Hepatocyte (in vitro differentiated cells): ENCODE results near the gene PRPH. TPM values are rescaled to one million over a fixed set of nuclear protein-coding genes. Genes with fewer than 3 reads are reported as not detected.

Source experiments
- DNase-seq: peaks from one replicate; pipeline ENCODE4 v3.0.0-alpha.2; 2016; ENCODE audit warnings: low spot score
- H2AFZ ChIP-seq: fragments of 200-600 bp; sonication (generic); 2 replicates; pipeline ENCODE4 v1.6.0; 2016; ENCODE audit warnings: antibody characterized with exemption, mild to moderate bottlenecking
- H3K27ac ChIP-seq: fragments of 200-600 bp; sonication (generic); 2 replicates; pipeline ENCODE4 v1.5.1; 2016; ENCODE audit warnings: mild to moderate bottlenecking
- H3K27me3 ChIP-seq: fragments of 200-600 bp; sonication (generic); 2 replicates; pipeline ENCODE4 v1.6.1; 2016
- H3K36me3 ChIP-seq: fragments of 200-600 bp; sonication (generic); replicated peaks from 2 replicates; pipeline ENCODE4 v1.5.1; 2016; ENCODE audit warnings: low read depth; ENCODE audit not compliant: insufficient read depth
- H3K4me1 ChIP-seq: fragments of 200-600 bp; sonication (generic); 2 replicates; pipeline ENCODE4 v1.5.1; 2016; ENCODE audit warnings: mild to moderate bottlenecking, moderate library complexity; ENCODE audit not compliant: insufficient read depth
- H3K4me2 ChIP-seq: fragments of 200-600 bp; sonication (generic); 2 replicates; pipeline ENCODE4 v1.6.0; 2016
- H3K4me3 ChIP-seq: fragments of 200-600 bp; sonication (generic); 2 replicates; pipeline ENCODE4 v1.5.1; 2016; ENCODE audit warnings: mild to moderate bottlenecking
- H3K79me2 ChIP-seq: fragments of 200-600 bp; sonication (generic); 2 replicates; pipeline ENCODE4 v1.6.0; 2017; ENCODE audit warnings: mild to moderate bottlenecking
- H3K9me2 ChIP-seq: fragments of 200-600 bp; sonication (generic); replicated peaks from 2 replicates; pipeline ENCODE4 v1.6.0; 2017; ENCODE audit warnings: mild to moderate bottlenecking; ENCODE audit not compliant: insufficient read depth
- H3K9me3 ChIP-seq: fragments of 200-600 bp; sonication (generic); 2 replicates; pipeline ENCODE4 v1.5.1; 2016; ENCODE audit warnings: low read depth, mild to moderate bottlenecking
- H4K20me1 ChIP-seq: fragments of 200-600 bp; sonication (generic); 2 replicates; pipeline ENCODE4 v1.6.0; 2016; ENCODE audit warnings: mild to moderate bottlenecking; ENCODE audit not compliant: insufficient read depth, poor library complexity, severe bottlenecking
- CTCF ChIP-seq: fragments of 200-600 bp; sonication (generic); IDR thresholded peaks from 2 replicates; pipeline ENCODE4 v1.5.1; 2016; ENCODE audit warnings: antibody characterized with exemption, mild to moderate bottlenecking; ENCODE audit not compliant: poor library complexity
- EZH2 ChIP-seq: fragments of 200-600 bp; sonication (generic); IDR thresholded peaks from 2 replicates; pipeline ENCODE4 v1.6.1; 2016; ENCODE audit warnings: antibody characterized with exemption, mild to moderate bottlenecking, borderline replicate concordance
- EZH2phosphoT487 ChIP-seq: fragments of 200-600 bp; sonication (generic); IDR thresholded peaks from one replicate; pipeline ENCODE4 v1.6.1; 2018; ENCODE audit warnings: antibody characterized with exemption, mild to moderate bottlenecking, low read depth, moderate library complexity; ENCODE audit not compliant: unreplicated experiment, severe bottlenecking
- WGBS: methylation state at CpG from one replicate; pipeline ENCODE4 v1.1.6; 2016; ENCODE audit warnings: low lambda C conversion rate; ENCODE audit errors: missing lambda C conversion rate; 5-methylcytosine and 5-hydroxymethylcytosine counted together
- polyA plus RNA-seq: library from polyadenylated mRNA; unstranded; fragments of >200 nt; fragmentation: Nextera tagmentation; extraction: Ambion mirVana; gene quantifications from 2 replicates; pipeline ENCODE4 v1.2.1, GENCODE V29; 2016
- total RNA-seq: library from RNA; depleted of rRNA; stranded (reverse); fragments of >200 nt; gene quantifications from 2 replicates; pipeline ENCODE4 v1.2.3, GENCODE V29; 2014

The PRPH gene
- total and polyA plus RNA-seq, 2 experiments from 2014 or later, result 0.70 to 1.7 TPM

- no peak overlapping the region for H3K4me2 ChIP-seq
- no peaks in the 10 kb centered on the region for H3K9me2 ChIP-seq
- no peaks in the 10 kb centered on the region for H3K9me3 ChIP-seq
- 97% methylated on average over 6 of the region's 6 CpGs for WGBS
- no peaks in the 10 kb centered on the region for H3K27me3 ChIP-seq
- no peak overlapping the region for H2AFZ ChIP-seq
- H3K79me2 ChIP-seq, result peaks cover 7% of the 10 kb centered on the region
- H3K4me1 ChIP-seq, result peaks cover 5% of the 10 kb centered on the region
- H3K36me3 ChIP-seq, result no peaks in the 10 kb centered on the region
- no peaks in the 10 kb centered on the region for H4K20me1 ChIP-seq
- TF ChIP-seq EZH2, result no peak
- no peak for TF ChIP-seq CTCF
- TF ChIP-seq EZH2phosphoT487, result no peak
- no peak for DNase-seq
- H3K4me3 ChIP-seq, result no peak overlapping the region
- no peak overlapping the region for H3K27ac ChIP-seq
Observed at GRCh38 chr12:49325606-49326005, 30.7 kb downstream of the PRPH start.

GRCh38 chr12:49327368-49327767, 32.4 kb downstream of the PRPH start:
- no peaks in the 10 kb centered on the region for H3K36me3 ChIP-seq
- TF ChIP-seq EZH2phosphoT487 (no peak), CTCF (no peak), EZH2 (no peak)

GRCh38 chr12:49327887-49328286, 32.9 kb downstream of the PRPH start:
- no peak overlapping the region for H3K4me3 ChIP-seq
- H3K27ac ChIP-seq, result no peak overlapping the region
- H3K9me2 ChIP-seq, result no peaks in the 10 kb centered on the region
- H3K9me3 ChIP-seq, result no peaks in the 10 kb centered on the region
- H2AFZ ChIP-seq, result no peak overlapping the region
- H3K79me2 ChIP-seq, result peaks cover 7% of the 10 kb centered on the region
- no peak for TF ChIP-seq EZH2
- TF ChIP-seq CTCF, result no peak
- peaks cover 15% of the 10 kb centered on the region for H3K4me1 ChIP-seq
- H3K27me3 ChIP-seq, result no peaks in the 10 kb centered on the region
- H3K4me2 ChIP-seq, result no peak overlapping the region
- no peak for DNase-seq
- no peaks in the 10 kb centered on the region for H3K36me3 ChIP-seq
- H4K20me1 ChIP-seq, result no peaks in the 10 kb centered on the region
- 98% methylated on average over 2 of the region's 2 CpGs for WGBS

More at GRCh38 chr12:49327368-49327767, 32.4 kb downstream of the PRPH start:
- H3K4me2 ChIP-seq, result no peak overlapping the region
- H3K9me3 ChIP-seq, result no peaks in the 10 kb centered on the region
- no peaks in the 10 kb centered on the region for H3K27me3 ChIP-seq
- peaks cover 7% of the 10 kb centered on the region for H3K79me2 ChIP-seq
- H2AFZ ChIP-seq, result no peak overlapping the region
- H3K9me2 ChIP-seq, result no peaks in the 10 kb centered on the region
- no peak for DNase-seq
- no peak overlapping the region for H3K4me3 ChIP-seq
- H3K27ac ChIP-seq, result no peak overlapping the region
- no peaks in the 10 kb centered on the region for H4K20me1 ChIP-seq
- H3K4me1 ChIP-seq, result peaks cover 12% of the 10 kb centered on the region

- no peaks in the 10 kb centered on the region for H3K9me3 ChIP-seq
- no peak for DNase-seq
- peaks cover 11% of the 10 kb centered on the region for H3K4me1 ChIP-seq
- no peaks in the 10 kb centered on the region for H3K27me3 ChIP-seq
- 95% methylated on average over 12 of the region's 12 CpGs for WGBS
- no peak overlapping the region for H3K27ac ChIP-seq
- no peaks in the 10 kb centered on the region for H3K36me3 ChIP-seq
- H3K9me2 ChIP-seq, result no peaks in the 10 kb centered on the region
- TF ChIP-seq EZH2phosphoT487 (no peak), EZH2 (no peak), CTCF (no peak)
- no peaks in the 10 kb centered on the region for H4K20me1 ChIP-seq
- peaks cover 6% of the 10 kb centered on the region for H3K79me2 ChIP-seq
- no peak overlapping the region for H2AFZ ChIP-seq
- no peak overlapping the region for H3K4me3 ChIP-seq
- no peak overlapping the region for H3K4me2 ChIP-seq
Observed at GRCh38 chr12:49328816-49329215, 33.9 kb downstream of the PRPH start.
